ENCODE data around the gene AGFG1. TPM values are rescaled to one million over a fixed set of nuclear protein-coding genes. Genes with fewer than 3 reads are reported as not detected.

AGFG1 gene
- total RNA-seq, 1 experiment from 2014 or later: 109 TPM

DNA sequence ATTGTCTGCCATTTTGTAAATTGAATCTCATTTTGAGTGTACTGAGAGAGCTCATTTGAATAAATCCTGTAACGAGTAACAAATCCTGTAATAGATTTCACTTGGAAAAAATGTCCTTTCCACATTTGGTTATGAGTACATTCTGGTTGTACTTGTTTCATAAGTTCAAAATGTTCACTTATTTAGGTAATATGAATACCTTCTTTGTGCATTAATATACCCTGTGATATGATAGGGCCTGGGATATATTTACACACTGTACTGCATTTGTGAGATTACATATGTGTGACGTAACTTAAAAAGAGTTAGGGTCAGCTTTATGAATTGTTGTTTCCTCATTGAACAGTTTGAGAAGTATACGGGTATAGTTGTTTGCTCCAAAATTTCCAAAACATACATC lies 16.1 kb downstream of the AGFG1 start:
- no CpG with 5 or more reads among the region's 3 CpGs for WGBS (ENCODE audit: extremely low coverage, insufficient read length, low lambda C conversion rate)
- H3K27me3 ChIP-seq (ENCODE audit: insufficient read depth, low read length): no peaks in the 10 kb centered on the region
- H3K4me1 ChIP-seq (ENCODE audit: insufficient read depth, low read length): no peaks in the 10 kb centered on the region
- TF ChIP-seq, protein P1, sequence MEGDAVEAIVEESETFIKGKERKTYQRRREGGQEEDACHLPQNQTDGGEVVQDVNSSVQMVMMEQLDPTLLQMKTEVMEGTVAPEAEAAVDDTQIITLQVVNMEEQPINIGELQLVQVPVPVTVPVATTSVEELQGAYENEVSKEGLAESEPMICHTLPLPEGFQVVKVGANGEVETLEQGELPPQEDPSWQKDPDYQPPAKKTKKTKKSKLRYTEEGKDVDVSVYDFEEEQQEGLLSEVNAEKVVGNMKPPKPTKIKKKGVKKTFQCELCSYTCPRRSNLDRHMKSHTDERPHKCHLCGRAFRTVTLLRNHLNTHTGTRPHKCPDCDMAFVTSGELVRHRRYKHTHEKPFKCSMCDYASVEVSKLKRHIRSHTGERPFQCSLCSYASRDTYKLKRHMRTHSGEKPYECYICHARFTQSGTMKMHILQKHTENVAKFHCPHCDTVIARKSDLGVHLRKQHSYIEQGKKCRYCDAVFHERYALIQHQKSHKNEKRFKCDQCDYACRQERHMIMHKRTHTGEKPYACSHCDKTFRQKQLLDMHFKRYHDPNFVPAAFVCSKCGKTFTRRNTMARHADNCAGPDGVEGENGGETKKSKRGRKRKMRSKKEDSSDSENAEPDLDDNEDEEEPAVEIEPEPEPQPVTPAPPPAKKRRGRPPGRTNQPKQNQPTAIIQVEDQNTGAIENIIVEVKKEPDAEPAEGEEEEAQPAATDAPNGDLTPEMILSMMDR (conservative IDR thresholded peaks at IDR 0.05): no peak
- H2BK15ac ChIP-seq (ENCODE audit: low read depth, low read length): no peak overlapping the region
- H3K9ac ChIP-seq (ENCODE audit: extremely low read depth, insufficient read length, low read length): no peak overlapping the region
- H3K4ac ChIP-seq (ENCODE audit: low read depth, low read length): no peak overlapping the region
- H3K14ac ChIP-seq (ENCODE audit: insufficient read depth, low read length): no peak overlapping the region
- no peak overlapping the region for H2BK20ac ChIP-seq (ENCODE audit: low read depth, low read length, poor library complexity, severe bottlenecking)
- no peak overlapping the region for H3K18ac ChIP-seq (ENCODE audit: insufficient read length, low read depth, low read length)
- H2BK120ac ChIP-seq (ENCODE audit: low read depth, low read length, poor library complexity, severe bottlenecking): no peak overlapping the region
- H2AK5ac ChIP-seq (ENCODE audit: insufficient read length, low read length): no peak overlapping the region
- H3K36me3 Mint-ChIP-seq (ENCODE audit: insufficient read depth in 1 of 3, low read depth in 3 of 3): peaks cover 12 to 27% (median 16%) of the 10 kb centered on the region in 3 experiments
- peaks cover 19% of the 10 kb centered on the region in 2 experiments for H3K9me3 Mint-ChIP-seq
- no peaks in the 10 kb centered on the region for H3K9me3 ChIP-seq (ENCODE audit: control insufficient read depth, low read depth, low read length)
- H2BK5ac ChIP-seq (ENCODE audit: insufficient read length, low read length): no peak overlapping the region
- H3K4me2 ChIP-seq (ENCODE audit: insufficient read depth, insufficient read length, low read length): no peak overlapping the region
- H3K23me2 ChIP-seq (ENCODE audit: insufficient read length, low read depth, low read length, poor library complexity, severe bottlenecking): no peaks in the 10 kb centered on the region
- no peak overlapping the region; a peak in 1 of 7 replicates for H3K27ac Mint-ChIP-seq
- H3K56ac ChIP-seq (ENCODE audit: insufficient read length, low read depth, low read length): no peak overlapping the region
- H3K79me2 ChIP-seq (ENCODE audit: insufficient read depth, low read length): peaks cover 19% of the 10 kb centered on the region; the same call in 1 of the 2 replicates
- H3K4me3 Mint-ChIP-seq: no peak overlapping the region
- DNase-seq: no peak
- no peak overlapping the region for H2BK12ac ChIP-seq (ENCODE audit: insufficient read length, low read depth, low read length)
- H3K23ac ChIP-seq (ENCODE audit: insufficient read length, low read depth, low read length): no peak overlapping the region
- no peak overlapping the region for H4K91ac ChIP-seq (ENCODE audit: insufficient read length, low read depth, low read length)
- H3T11ph ChIP-seq (ENCODE audit: low read length): no peak overlapping the region
- no peak overlapping the region for H4K5ac ChIP-seq (ENCODE audit: insufficient read length, low read depth, low read length)
- H3K79me1 ChIP-seq (ENCODE audit: insufficient read depth, low read depth, low read length, poor library complexity, severe bottlenecking): peaks cover 2% of the 10 kb centered on the region
- H3K4me1 Mint-ChIP-seq: peaks cover 6 to 14% of the 10 kb centered on the region in 2 experiments
- H4K20me1 ChIP-seq (ENCODE audit: control insufficient read depth, insufficient read depth, insufficient read length): no peaks in the 10 kb centered on the region
- H2AFZ ChIP-seq (ENCODE audit: low read length): no peak overlapping the region
- no peaks in the 10 kb centered on the region for H3K27me3 Mint-ChIP-seq (ENCODE audit: low read depth)
- H4K8ac ChIP-seq (replicated peaks; ENCODE audit: insufficient read length, low read depth, low read length): no peak overlapping the region
- no peak overlapping the region for H3K27ac ChIP-seq (ENCODE audit: insufficient read length, low read depth, low read length)

Measured in H9 (cell line).